Islet precursor cell (in vitro differentiated cells): ENCODE results near the gene CHKA.

Experiments used
- DNase-seq: peaks from one replicate; pipeline ENCODE4 v3.0.0-alpha.2; 2018

CHKA gene

DNA sequence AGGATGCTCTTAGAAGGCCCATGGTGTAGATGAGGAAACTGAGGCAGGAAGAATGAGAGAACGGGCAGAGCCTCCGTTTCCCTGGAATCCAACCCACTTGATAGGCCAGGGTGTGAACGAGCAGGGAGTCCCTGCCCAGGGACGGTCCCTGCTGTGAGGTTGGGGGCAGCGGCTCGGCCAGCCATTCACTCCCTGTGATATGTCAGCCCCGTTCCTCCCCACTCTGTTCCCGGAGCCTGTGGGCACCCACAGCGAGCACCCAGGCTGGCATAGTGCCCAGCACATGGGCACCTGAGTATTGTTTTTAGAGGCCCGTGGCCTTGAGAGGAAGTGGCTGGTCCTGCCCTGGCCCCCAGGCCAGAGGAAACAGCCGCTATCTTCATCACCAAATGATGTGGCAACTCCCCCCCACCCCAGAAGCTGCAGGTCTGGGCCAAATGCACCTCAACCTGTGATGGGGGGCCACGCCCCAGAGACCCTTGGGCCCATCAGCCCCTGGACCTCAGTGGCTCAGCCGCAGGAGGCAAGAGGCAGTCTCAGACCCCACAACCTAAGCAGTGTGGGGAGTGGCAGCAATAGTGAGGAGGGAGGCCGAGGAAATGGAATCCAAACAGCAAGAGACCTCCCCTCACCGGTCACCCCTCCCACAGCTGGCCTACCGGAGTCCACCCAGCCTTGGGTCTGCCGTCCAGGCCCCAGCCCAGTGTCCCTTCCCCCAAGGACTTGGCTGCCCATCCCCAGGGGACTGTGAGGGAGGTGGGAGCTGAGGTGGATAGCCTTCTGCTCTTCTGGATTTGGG lies 108.9 kb downstream of the CHKA start:
- DNase-seq, result no peak

DNA sequence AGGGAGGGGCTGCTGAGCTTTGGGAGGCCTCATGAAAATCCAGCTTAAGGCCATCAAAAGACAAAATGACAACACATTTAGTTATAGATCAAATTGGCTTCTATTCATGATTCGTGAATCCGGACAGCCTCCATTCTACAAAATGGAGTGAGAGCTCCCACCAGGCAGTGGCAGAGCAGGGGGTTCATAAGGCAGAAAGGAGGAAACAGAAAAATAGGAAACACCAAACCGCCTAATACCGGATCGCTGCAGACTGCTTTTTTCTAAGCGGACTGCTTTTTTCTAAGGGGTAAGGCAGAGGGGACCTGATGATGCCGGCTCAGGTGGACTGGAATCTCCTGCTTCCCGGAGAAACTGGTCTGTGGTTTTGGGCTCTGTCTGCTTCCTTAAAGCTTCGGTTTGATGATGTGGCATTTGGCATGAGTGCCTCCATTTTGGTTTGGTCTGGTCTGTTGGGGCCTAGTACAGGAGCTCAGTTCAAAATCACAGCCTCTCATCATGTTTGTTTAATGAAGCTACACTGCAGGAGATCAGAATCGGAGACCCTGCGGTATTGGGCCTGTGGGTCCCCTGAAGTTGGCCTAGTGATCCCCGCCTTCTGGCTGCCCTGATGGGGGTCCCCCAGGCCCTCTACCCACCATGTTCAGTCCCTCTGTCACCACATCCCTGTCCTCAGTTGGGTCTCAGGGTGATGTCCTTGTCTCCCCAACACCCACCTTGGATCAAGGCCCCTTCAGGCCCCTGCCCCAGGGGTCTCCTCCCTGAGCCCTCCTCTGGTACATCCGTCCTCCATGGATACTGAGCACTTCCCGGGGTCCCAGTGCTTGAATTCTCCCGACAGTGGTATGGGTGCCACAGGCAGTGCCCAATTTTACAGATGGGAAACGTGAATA lies 109.9 kb downstream of the CHKA start:
- no peak for DNase-seq

DNA sequence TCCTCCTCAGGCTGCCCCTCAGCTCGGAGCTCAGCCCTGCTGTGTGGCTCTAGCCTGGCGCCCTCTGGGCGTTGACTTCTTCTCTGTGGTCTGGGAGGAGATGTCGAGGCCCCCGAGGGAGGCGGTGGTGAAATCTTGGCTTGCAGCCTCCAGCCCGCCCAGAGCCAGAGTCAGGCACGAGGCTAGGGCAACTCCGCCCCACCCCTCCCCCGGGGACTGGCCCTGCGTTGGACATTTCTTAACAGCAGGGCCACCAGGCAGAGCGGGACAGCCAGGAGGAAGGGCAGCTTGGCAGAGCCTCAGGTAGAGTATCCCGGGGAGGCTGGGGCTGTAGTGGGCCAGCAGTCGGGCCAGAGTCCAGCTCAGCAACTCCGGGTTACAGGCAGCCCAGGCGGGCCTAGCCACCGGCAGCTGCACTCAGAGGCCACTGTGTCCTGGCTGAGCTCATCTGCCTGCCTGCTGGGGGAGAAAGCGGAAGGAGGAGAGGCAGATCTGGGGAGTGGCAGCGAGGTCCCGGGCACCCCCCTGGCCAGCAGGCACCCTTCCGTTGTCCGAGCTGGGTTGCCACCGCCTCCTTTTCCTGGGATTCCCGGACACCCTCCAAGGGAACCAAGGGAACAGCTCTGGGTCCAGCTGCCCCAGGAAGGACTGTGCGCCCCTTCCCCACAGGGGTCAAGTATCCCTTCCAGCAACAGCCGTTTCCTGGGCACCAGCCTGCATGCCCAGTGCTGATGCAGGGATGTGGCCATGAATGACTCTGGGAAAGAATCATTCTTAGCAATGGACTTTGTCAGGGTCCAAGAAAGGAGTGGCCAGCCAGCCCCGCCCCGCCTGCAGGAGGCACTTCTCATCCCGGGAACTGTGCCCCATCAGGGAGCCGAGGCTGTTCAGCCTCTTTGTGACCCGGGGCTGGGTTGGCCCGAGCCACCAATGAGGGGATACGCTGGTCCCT lies 110.8 kb downstream of the CHKA start, which contains the start of gene ALDH3B1:
Gene ALDH3B1, plus strand, starts transcription at position 238 of the 952 bp plus-strand sequence. CDS start 4,971 bp downstream, outside the sequence.
- DNase-seq, result peak; percentile 91

DNA sequence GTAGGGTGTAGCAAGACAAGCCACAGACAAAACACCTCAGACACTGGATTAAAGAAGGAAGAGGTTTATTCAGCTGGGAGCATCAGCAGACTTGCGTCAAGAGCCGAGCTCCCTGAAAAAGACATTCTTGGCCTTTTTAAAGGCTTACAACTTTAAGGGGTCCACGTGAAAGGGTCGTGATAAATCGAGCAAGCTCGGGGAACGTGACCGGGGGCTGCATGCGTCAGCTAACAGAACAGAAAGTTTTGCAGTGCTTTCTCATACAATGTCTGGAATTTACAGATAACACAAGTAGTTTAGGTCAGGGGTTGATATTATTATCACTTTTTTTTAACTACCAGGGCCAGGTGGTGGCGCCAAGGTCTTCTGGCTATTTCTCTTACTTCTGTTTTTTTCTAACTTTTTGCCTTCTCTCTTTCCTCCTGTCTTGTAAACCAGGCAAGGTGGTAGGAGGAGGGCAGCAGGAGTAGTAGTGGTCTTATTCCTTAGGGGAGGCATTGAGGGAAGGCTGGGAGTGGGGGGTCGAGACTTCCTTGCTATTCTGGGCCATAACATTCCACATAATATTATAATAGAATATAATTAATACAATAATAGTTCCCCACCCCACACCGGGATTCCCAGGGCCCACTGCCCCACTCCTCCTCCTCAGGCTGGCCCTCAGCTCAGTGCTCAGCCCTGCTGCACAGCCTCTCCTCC lies 111.6 kb downstream of the CHKA start:
- DNase-seq, result no peak

DNA sequence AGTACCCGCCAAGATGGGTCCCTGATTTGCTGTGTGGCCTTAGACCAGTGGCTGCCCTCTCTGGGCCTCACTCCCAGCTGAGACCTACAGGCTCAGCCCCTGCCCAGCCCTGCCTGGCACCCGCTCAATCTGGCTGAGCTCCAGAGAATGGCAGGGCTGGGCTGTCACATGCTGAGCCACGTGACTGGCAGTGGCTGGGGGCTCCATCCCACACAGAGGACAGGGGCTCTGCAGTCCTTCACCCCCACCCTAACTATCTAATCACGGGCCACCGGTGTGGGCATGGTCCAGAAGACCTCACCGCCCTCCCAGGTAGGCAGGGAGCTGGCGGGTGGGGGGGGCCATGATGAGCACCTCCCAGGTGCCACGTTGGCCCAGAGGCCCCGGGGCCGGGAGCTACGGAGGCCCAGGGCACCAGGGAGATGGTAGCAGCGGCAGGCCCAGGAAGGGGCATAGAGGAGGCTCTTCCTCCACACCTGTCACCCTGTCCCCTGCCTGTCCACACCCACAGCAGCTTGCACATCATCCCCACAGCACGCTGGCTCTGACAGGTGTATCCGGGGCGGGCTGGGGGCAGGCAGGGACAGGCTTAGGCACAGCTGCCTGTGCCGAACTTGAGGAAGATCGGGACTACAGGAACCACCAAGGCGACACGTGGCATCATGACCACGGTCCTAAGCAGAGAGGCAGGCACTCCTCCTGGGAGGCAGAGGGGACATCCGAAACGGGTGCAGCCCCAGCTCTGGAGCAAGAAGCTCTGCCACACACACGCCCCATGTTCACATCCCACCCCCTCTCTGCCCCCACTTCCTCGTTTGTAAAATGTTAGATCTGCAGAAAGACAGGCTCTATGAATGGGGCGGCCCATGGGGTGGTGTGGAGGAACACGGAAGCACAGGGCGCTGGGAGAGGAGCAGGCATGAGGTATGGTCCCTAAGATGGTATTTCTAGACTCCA lies 112.5 kb downstream of the CHKA start:
- DNase-seq, result no peak

DNA sequence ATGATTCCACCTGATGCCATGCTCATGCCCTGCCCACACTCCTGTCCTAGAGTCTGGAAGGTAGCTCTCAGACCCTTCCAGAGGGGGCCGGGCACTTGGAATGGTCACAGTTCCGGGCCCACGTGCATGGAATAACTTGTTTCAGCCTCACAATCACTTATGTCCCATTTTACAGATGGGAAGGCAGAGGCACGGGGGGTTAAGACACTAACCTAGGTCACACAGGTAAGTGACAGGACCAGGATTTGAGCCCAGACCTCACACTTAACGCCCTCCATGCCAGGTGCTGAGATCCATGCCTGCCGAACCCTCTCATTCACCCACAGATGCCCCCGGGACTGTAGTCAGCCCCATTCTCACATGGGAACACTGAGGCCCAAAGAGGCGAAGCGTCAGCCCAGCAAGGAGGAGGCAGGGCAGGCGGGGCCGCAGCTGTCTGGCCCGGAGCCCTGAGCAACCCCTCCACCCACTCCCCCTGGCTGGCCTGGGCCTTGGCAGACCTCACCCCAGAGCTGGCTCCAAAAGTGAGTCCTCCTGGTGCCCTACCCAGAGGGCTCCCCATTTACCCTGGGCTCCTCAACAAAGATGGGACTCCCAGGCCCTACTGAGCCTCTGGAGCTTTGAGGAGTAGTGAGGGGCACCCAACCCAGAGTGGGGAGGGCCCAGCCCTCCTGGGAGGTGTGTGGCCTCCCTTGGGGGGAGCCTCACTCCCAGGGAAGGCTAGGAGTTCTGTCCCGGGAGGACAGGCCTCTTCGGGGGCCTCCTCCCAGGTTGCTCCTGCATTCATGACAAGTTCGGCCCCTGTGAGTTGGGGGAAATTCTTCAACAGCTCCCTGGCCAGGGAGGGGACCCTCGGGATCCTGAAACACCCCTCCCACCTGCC lies 113.4 kb downstream of the CHKA start:
- DNase-seq, result no peak

DNA sequence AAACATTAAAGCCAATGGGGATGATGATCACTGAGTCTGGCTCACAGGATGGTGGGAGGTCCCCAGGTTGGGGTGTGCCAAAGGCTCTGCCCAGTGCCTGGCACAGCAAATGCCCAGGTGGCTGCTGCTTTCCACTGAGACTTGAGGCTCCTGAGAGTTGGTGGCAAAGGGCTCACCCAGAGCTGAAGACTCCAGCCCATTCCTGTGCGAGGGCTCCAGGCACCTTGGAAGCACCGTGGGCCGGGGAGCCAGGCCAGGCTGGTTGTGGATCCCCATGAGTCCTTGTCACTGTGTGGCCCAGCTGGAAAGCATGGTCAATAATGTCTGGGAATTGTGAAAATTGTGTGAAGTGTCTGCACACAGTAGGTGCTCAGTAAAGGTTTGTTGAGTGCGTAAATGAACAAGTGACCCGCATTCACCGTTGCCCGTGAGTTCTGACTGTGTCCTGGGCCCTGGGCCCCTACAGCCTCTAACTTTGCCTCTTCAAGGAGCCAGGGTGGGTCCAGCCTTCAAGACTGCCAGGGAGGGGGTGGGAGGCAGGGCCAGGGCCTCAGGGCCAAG lies 114.5 kb downstream of the CHKA start:
- DNase-seq, result no peak

DNA sequence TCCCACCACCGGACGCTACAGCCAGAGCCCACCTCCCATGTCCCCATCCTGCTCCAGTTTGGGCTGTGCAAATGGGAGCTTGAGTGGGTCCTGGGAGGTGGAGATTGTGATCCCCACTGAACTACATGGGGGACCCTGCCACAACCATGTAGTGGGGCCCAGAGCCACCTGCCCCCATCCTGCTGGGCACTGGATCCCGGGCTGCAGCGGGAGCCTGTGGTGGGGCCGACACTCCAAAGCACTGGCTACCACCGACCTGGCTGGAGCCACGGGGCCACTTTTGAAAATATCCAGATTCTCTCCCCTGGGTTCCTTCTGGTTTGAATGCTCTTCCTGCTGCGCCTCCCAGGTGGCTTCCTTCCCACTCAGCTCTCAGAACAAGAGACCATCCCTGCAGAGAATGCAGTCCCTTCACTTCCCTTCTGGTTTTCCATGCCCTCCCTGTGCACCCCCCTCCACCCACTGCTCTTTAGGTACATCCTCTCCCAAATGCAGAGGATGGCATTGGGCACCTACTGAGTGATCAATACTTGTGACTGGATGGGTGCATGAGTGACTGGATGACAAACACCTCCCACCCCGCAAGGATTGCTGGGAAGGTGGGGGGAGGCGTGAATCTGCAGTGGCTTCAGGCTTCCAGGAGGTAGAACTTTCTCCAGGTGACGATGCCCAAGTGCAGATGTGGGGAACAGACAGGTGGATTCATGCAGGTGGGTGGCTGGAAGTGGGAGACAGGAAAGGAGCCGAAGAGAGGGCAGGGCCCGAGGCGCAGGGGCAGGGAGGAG lies 116.4 kb downstream of the CHKA start:
- no peak for DNase-seq

DNA sequence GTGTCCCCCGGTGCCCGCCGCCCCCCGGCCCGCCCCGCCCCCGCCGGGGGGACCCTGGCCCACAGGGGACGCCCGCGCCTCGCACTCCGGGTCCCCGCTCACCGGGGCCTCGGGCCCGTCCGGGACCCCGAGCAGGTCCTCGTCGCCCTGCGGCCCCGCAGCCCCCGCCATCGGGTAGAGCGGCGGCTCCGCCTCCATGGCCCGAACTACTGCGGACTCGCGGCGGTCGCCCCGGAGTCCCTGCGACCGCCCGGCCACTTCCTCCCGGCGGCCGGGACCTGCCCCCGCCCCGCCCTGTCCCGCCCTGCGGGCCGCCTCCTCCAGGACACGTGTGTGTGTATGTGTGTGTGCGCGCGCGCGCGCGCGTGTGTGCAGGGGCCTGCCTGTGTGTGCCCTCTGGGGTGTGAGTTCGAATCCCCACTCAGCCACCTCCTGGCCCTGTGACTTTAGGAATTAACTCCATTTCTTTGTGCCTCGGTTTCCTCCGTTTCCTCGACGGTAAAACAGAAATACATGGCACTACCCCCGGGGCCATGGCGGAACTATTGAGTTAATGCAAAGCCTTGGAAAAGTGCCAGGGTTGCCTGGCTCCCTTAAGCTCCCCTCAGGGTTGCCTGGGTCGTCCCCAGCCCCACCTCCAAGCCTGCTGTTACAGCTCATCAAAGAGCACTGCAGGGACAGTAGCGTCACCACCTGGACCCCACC lies 117.2 kb downstream of the CHKA start, which contains the start of gene UNC93B1:
Gene UNC93B1, minus strand, starts transcription at position 252 of the 705 bp plus-strand sequence. Its CDS starts 54 bp downstream, at position 198.
- peak; percentile 92 for DNase-seq

DNA sequence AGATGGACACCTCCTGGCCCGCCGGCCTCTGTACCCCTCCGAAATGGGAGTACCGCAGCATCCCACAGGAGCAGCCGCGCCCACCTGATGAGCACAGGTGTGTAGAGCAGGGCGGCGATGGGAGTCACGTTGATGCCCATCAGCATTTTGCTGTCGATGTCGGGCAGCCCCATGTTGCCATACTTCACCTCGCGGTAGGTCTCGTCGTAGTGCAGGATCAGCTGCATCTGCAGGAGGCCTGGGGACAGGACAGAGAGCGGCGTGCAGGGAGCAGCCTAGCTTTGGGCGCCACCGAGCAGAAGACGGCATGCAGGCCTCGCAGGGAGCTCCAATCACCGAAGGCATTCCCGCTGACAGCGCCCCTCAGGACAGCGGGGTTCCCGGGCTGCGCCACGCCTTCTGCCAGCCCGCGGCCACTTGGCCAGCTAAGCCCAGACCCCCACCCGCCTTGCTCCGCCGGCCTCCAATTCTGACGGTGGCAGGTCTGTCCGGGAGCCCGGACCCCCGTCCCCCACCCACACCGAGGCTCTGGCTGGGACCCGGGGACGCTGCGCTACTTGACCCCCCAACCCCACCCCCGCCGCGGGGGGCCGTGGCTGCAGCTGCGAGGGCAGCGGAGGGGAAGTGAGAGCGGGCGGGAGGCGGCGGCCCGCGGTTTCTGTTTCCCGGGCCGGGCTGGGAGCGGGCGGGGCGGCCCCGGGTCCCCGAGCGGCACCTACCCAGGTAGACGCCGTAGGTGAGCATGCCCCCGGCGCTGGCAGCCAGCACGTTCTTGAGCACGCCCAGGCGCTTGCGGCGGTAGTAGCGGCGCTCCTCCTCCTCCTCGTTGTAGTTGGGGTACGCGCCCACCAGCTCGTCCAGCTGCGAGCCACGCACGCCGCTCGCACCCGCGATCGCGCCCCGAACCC lies 118.0 kb downstream of the CHKA start:
- DNase-seq, result peak; percentile 67
